Stimulated activated naive CD4-positive, alpha-beta T cell treated with Interleukin-2 at 50 U/mL for 16 hours (primary cell): ENCODE data around the gene ANO2.

Source experiments
- DNase-seq: peaks from one replicate; lab custom pipeline; 2025; lab: John Stamatoyannopoulos, UW

The ANO2 gene

GRCh38 chr12:5515458-5515857 is 429.6 kb downstream of the ANO2 start:
- DNase-seq, result no peak

DNA sequence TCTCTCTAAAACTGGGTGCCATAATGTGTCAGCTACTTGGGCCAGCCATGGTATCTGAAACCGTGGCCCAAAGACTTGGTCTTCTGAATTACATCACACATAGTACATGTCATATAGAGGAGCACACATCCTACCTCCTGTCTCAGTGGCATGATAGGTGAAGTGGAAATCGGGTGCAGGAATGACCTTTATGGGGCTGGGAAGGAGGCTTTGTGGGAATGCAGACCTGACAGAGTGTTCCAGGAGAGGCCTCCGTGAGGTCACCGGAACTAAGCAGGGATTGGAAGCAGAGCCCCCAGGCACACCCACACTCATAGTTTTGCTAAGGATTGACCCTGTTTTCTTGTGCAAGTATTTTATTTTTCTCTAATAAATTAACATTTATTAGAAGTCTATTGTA is 430.5 kb downstream of the ANO2 start:
- DNase-seq, result no peak

DNA sequence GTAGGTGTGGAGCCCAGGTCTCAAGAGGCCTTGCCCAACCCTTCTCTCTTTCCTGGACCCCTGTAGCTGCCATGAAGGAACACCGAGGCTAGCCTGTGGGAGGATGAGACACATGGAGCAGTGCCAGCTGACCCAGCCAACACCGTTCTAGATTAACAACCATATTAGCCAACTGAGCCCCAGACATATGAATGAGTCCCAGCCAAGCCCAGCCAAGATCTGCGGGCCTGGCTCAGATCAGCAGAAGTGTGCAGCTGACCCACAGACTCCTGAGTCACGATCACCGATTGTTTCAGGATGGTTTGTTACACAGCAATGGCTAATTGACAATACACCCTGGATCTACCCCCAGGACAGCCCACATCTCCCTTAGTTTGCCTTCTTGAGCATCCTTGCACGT is 431.0 kb downstream of the ANO2 start:
- DNase-seq, result no peak

DNA sequence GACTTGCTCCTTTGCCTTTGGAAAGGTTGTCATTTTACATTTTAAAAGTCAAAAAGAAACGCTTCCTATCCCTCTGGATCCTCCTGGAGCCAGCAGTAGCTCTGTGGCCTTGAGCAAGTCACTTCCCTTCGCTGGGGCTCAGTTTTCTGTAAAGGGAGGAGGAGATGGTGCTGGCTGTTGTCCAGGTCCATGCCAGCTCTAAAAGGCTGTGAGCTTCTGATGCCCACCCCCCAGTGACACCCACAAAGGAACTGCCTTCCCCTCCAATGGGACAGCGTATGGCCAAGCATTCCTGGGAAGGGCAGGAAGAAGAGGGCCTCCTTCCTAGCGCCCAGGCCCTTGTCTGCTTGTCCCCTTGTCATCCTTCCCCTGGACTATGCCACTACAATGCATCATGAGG is 431.7 kb downstream of the ANO2 start:
- no peak for DNase-seq
